H1 (cell line): Measurements from ENCODE around the gene TTC33. TPM values are rescaled to one million over a fixed set of nuclear protein-coding genes. Genes with fewer than 3 reads are reported as not detected.

Source experiments
- CTCF ChIA-PET: fragments of 300-600 bp; sonication (Branson Sonifier 250); formaldehyde crosslinking; loops from one replicate; lab custom pipeline; 2021; ENCODE audit not compliant: partially characterized antibody; lab: Charles Lee
- POLR2A ChIA-PET: fragments of 300-600 bp; sonication (Branson Sonifier 250); formaldehyde crosslinking; loops from one replicate; lab custom pipeline; 2021; ENCODE audit warnings: inconsistent platforms; ENCODE audit not compliant: partially characterized antibody; lab: Charles Lee
- DNase-seq, 2 experiments: peaks; one replicate each; pipeline versions ENCODE4 v3.0.0 to v3.0.0-alpha.2; 2010 to 2022; ENCODE audit warnings: low spot score in 2 of 2, low read depth in 1 of 2, mixed read lengths in 1 of 2
- FAIRE-seq: peaks from 2 replicates; lab custom pipeline; 2011; peaks lifted over from hg19 to GRCh38; lab: Jason Lieb, UNC
- H2AFZ ChIP-seq: 2 replicates; pipeline ENCODE4 v1.8.1; 2012; ENCODE audit warnings: low read length, inconsistent platforms
- H2AK5ac ChIP-seq: 2 replicates; pipeline ENCODE4 v1.6.1; 2013; ENCODE audit warnings: low read depth, low read length
- H2BK120ac ChIP-seq: replicated peaks from 2 replicates; pipeline ENCODE3; 2013; ENCODE audit warnings: low read depth, low read length, inconsistent platforms
- H2BK12ac ChIP-seq: 2 replicates; pipeline ENCODE4 v1.6.1; 2013; ENCODE audit warnings: low read depth, low read length
- H2BK15ac ChIP-seq: 2 replicates; pipeline ENCODE4 v1.6.1; 2013; ENCODE audit warnings: low read length
- H2BK20ac ChIP-seq: 2 replicates; pipeline ENCODE4 v1.6.1; 2013; ENCODE audit warnings: low read length
- H2BK5ac ChIP-seq: 2 replicates; pipeline ENCODE4 v1.6.1; 2013; ENCODE audit warnings: low read depth, low read length
- H3K14ac ChIP-seq: 2 replicates; pipeline ENCODE4 v1.6.1; 2013; ENCODE audit warnings: inconsistent platforms; ENCODE audit not compliant: insufficient read length
- H3K18ac ChIP-seq: 2 replicates; pipeline ENCODE4 v1.6.1; 2013; ENCODE audit warnings: low read length; ENCODE audit errors: extremely low read depth
- H3K23ac ChIP-seq: 2 replicates; pipeline ENCODE4 v1.6.1; 2013; ENCODE audit warnings: inconsistent platforms; ENCODE audit not compliant: insufficient read length
- H3K23me2 ChIP-seq: 2 replicates; pipeline ENCODE4 v1.6.1; 2013; ENCODE audit warnings: low read depth, low read length
- H3K27ac ChIP-seq: 2 replicates; pipeline ENCODE4 v1.6.1; 2011; ENCODE audit warnings: low read depth, low read length, inconsistent platforms
- H3K27me3 ChIP-seq, 4 experiments: replicated peaks in 1 of 4; 1 replicate in 1 of 4; 2 replicates in 3 of 4; pipeline versions ENCODE4 v1.6.1 to v1.8.1; 2011 to 2013; ENCODE audit warnings: low read length in 3 of 4, mild to moderate bottlenecking in 3 of 4, inconsistent platforms in 2 of 4, mixed read lengths in 2 of 4, moderate library complexity in 1 of 4; ENCODE audit not compliant: control insufficient read depth in 3 of 4, insufficient read depth in 3 of 4; ENCODE audit errors: extremely low read depth in 1 of 4
- H3K36me3 ChIP-seq, 4 experiments: 2 replicates each; pipeline versions ENCODE4 v1.6.1 to v1.8.1; 2011 to 2013; ENCODE audit warnings: mild to moderate bottlenecking in 4 of 4, low read length in 3 of 4, moderate library complexity in 2 of 4, control low read depth in 1 of 4, inconsistent platforms in 1 of 4; ENCODE audit not compliant: insufficient read depth in 4 of 4, control insufficient read depth in 2 of 4
- H3K4ac ChIP-seq: replicated peaks from 2 replicates; pipeline ENCODE3; 2013; ENCODE audit warnings: low read length, low read depth, mixed read lengths, inconsistent platforms; ENCODE audit not compliant: insufficient read length
- H3K4me1 ChIP-seq, 4 experiments: replicated peaks in 1 of 4; 1 replicate in 1 of 4; 2 replicates in 3 of 4; pipeline versions ENCODE4 v1.6.1 to v1.8.1; 2011 to 2013; ENCODE audit warnings: low read length in 3 of 4, inconsistent platforms in 2 of 4, mixed read lengths in 1 of 4; ENCODE audit not compliant: insufficient read depth in 4 of 4, control insufficient read depth in 3 of 4
- H3K4me2 ChIP-seq, 2 experiments: 2 replicates each; pipeline versions ENCODE4 v1.6.1 to v1.8.1; 2011 to 2013; ENCODE audit warnings: low read depth in 2 of 2, low read length in 2 of 2, control low read depth in 1 of 2, inconsistent platforms in 1 of 2, mild to moderate bottlenecking in 1 of 2; ENCODE audit not compliant: insufficient read depth in 1 of 2
- H3K4me3 ChIP-seq, 4 experiments: fragments of 200-600, 300-600 bp in 1 of 4; sonication (generic), shearing (Covaris generic), sonication (Bioruptor Twin) in 1 of 4; 2 replicates each; pipeline versions ENCODE4 v1.5.1 to v1.8.1; 2011 to 2016; ENCODE audit warnings: low read length in 4 of 4, low read depth in 3 of 4, control low read depth in 2 of 4, inconsistent platforms in 2 of 4, mild to moderate bottlenecking in 2 of 4, mixed read lengths in 1 of 4, moderate library complexity in 1 of 4; ENCODE audit not compliant: insufficient read depth in 2 of 4; ENCODE audit errors: extremely low read depth in 1 of 4
- H3K56ac ChIP-seq: replicated peaks from 2 replicates; pipeline ENCODE3; 2013; ENCODE audit warnings: low read depth, mild to moderate bottlenecking, mixed read lengths, low read length, inconsistent platforms; ENCODE audit not compliant: insufficient read length
- H3K79me1 ChIP-seq: 2 replicates; pipeline ENCODE4 v1.6.1; 2013; ENCODE audit warnings: low read depth, low read length, control low read depth
- H3K79me2 ChIP-seq, 2 experiments: 2 replicates each; pipeline versions ENCODE4 v1.6.1 to v1.8.1; 2012 to 2013; ENCODE audit warnings: low read length in 2 of 2, mild to moderate bottlenecking in 2 of 2, inconsistent platforms in 1 of 2; ENCODE audit not compliant: insufficient read depth in 2 of 2, control insufficient read depth in 1 of 2
- H3K9ac ChIP-seq, 4 experiments: replicated peaks in 1 of 4; 1 replicate in 1 of 4; 2 replicates in 3 of 4; pipeline versions ENCODE4 v1.6.1 to v1.8.1; 2011 to 2013; ENCODE audit warnings: low read depth in 3 of 4, low read length in 3 of 4, control low read depth in 2 of 4, mild to moderate bottlenecking in 2 of 4, moderate library complexity in 2 of 4, inconsistent platforms in 1 of 4; ENCODE audit errors: extremely low read depth in 1 of 4
- H3K9me3 ChIP-seq, 2 experiments: 2 replicates each; pipeline versions ENCODE4 v1.6.1 to v1.8.1; 2012 to 2013; ENCODE audit warnings: mild to moderate bottlenecking in 2 of 2, moderate library complexity in 2 of 2, control low read depth in 1 of 2, inconsistent platforms in 1 of 2, low read depth in 1 of 2, low read length in 1 of 2, mixed read lengths in 1 of 2; ENCODE audit not compliant: insufficient read depth in 2 of 2
- H4K20me1 ChIP-seq, 2 experiments: replicated peaks in 1 of 2; 2 replicates each; pipeline versions ENCODE3 to v1.8.1; 2011 to 2013; ENCODE audit warnings: inconsistent platforms in 2 of 2, low read length in 2 of 2, mild to moderate bottlenecking in 1 of 2; ENCODE audit not compliant: insufficient read depth in 2 of 2, control insufficient read depth in 1 of 2
- H4K5ac ChIP-seq: 2 replicates; pipeline ENCODE4 v1.6.1; 2013; ENCODE audit warnings: low read length, low read depth, mixed read lengths, inconsistent platforms; ENCODE audit not compliant: insufficient read length
- H4K8ac ChIP-seq: 2 replicates; pipeline ENCODE4 v1.8.0; 2013; ENCODE audit warnings: mild to moderate bottlenecking, moderate library complexity, low read length, inconsistent platforms; ENCODE audit not compliant: insufficient read depth; ENCODE audit errors: extremely low read depth
- H4K91ac ChIP-seq: replicated peaks from 2 replicates; pipeline ENCODE3; 2013; ENCODE audit warnings: low read length, mixed read lengths, inconsistent platforms; ENCODE audit not compliant: insufficient read length
- KDM1A ChIP-seq: fragments of 200-600, 300-600 bp; sonication (generic); IDR thresholded peaks from 2 replicates; pipeline ENCODE4 v1.7.1; 2016; ENCODE audit warnings: mild to moderate bottlenecking, low read length, borderline replicate concordance
- NRF1 ChIP-seq: IDR thresholded peaks from 2 replicates; pipeline ENCODE4 v1.6.1; 2011; ENCODE audit warnings: mild to moderate bottlenecking, low read depth, low read length, improper control_type of control experiment
- SAP30 ChIP-seq: fragments of 300-600 bp; sonication (generic); IDR thresholded peaks from 2 replicates; pipeline ENCODE4 v1.7.1; 2012; ENCODE audit warnings: low read length, moderate library complexity, mild to moderate bottlenecking, inconsistent platforms; ENCODE audit not compliant: insufficient read depth, insufficient replicate concordance
- WGBS, 2 experiments: shearing (Covaris generic) in 1 of 2; methylation state at CpG; one replicate each; pipeline versions ENCODE4 v1.1.6 to v1.1.7; 2013 to 2015; ENCODE audit warnings: low lambda C conversion rate in 2 of 2, mixed read lengths in 2 of 2, inconsistent platforms in 1 of 2, low coverage in 1 of 2, missing lambda C conversion rate in 1 of 2; ENCODE audit not compliant: insufficient replicate concordance in 2 of 2, insufficient coverage in 1 of 2, insufficient read length in 1 of 2; ENCODE audit errors: extremely low coverage in 1 of 2, missing lambda C conversion rate in 1 of 2; 5-methylcytosine and 5-hydroxymethylcytosine counted together
- polyA plus RNA-seq, 7 experiments: library from polyadenylated mRNA; depleted of rRNA in 3 of 7; stranded (reverse) in 5 of 7; unstranded in 2 of 7; fragments of >200 nt in 5 of 7; fragments of 200-250 nt in 2 of 7; gene quantifications; 1 replicate in 5 of 7; 2 replicates in 1 of 7; 4 replicates in 1 of 7; pipeline versions ENCODE4 v1.2.1 to v1.2.3, GENCODE V29; 2011 to 2013; ENCODE audit warnings: missing spikeins in 2 of 7, mixed read lengths in 2 of 7
- total RNA-seq: library from RNA; stranded (reverse); fragmentation: NEBNext Ultra II Directional; extraction: Animal tissue kit (Norgen Biotek cat#: 25700); gene quantifications from 2 replicates; pipeline ENCODE4 v1.2.1, GENCODE V29; 2021

TTC33 gene
- total and polyA plus RNA-seq, 2 of the 8 experiments (the other 6 are each of a cell fraction or from before 2014, with no cell fraction given) = 1.2 to 12.6 TPM

DNA sequence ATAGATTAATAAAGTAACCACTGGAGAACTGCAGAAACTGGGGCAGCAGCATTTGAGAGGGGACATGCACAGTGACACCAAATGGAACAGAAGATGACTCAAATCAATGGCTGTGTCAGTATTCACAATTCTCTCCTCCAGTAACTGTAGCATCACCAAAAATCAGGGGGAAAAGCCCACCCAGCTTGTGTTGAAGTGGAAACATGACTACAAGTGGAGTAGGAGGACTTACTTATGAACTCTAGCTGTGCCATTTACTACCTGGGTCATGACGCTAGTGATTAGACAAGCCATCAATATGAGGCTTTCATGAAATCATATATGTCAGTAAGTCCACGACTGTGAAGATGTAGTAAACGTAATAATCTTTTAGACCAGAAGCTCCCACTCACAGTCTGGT is 275.8 kb downstream of the TTC33 start:
- Histone ChIP-seq H3K4ac (no peak overlapping the region), H2AK5ac (no peak overlapping the region), H4K8ac (no peak overlapping the region), H3K14ac (no peak overlapping the region), H4K91ac (no peak overlapping the region), H3K23me2 (no peaks in the 10 kb centered on the region), H3K4me2 (no peak overlapping the region), H3K9ac (no peak overlapping the region), H2AFZ (no peak overlapping the region), H2BK120ac (no peak overlapping the region), H3K36me3 (no peaks in the 10 kb centered on the region), H3K56ac (no peak overlapping the region), H4K5ac (no peak overlapping the region), H4K20me1 (no peaks in the 10 kb centered on the region), H2BK5ac (no peak overlapping the region), H3K79me2 (no peaks in the 10 kb centered on the region), H2BK15ac (no peak overlapping the region), H3K23ac (no peak overlapping the region), H3K79me1 (no peaks in the 10 kb centered on the region), H3K9me3 (no peaks in the 10 kb centered on the region), H3K4me3 (no peak overlapping the region), H2BK20ac (no peak overlapping the region), H3K18ac (no peak overlapping the region)
- FAIRE-seq (no peak), DNase-seq (no peak)
- CTCF ChIA-PET = interaction anchor here (0.5 kb wide), 1 partner anchor 850 kb away, joined by 5 read pairs; no protein-coding TSS in a partner anchor
- POLR2A ChIA-PET = no interaction called here
- no peak for TF ChIP-seq SAP30
- TF ChIP-seq NRF1 = no peak
- TF ChIP-seq KDM1A = no peak
- TF ChIP-seq, all 59 proteins: peak for 0
- Histone ChIP-seq H3K4me1 (no peaks in the 10 kb centered on the region), H2BK12ac (no peak overlapping the region), H3K27me3 (no peaks in the 10 kb centered on the region), H3K27ac (no peak overlapping the region)
- WGBS, 2 experiments = 78% methylated on average over 3 of the region's 3 CpGs; no CpG with 5 or more reads in 1 of the 2 experiments
